Bronchus fibroblast of lung (primary cell): ENCODE measurements around the gene CRHR2. TPM values are rescaled to one million over a fixed set of nuclear protein-coding genes. Genes with fewer than 3 reads are reported as not detected.

Source experiments
- total RNA-seq: library from RNA; depleted of rRNA; stranded (reverse); fragments of >200 nt; gene quantifications from 2 replicates; pipeline ENCODE4 v1.2.3, GENCODE V29; 2015

The CRHR2 gene
- total RNA-seq: not detected in 2 replicates

DNA sequence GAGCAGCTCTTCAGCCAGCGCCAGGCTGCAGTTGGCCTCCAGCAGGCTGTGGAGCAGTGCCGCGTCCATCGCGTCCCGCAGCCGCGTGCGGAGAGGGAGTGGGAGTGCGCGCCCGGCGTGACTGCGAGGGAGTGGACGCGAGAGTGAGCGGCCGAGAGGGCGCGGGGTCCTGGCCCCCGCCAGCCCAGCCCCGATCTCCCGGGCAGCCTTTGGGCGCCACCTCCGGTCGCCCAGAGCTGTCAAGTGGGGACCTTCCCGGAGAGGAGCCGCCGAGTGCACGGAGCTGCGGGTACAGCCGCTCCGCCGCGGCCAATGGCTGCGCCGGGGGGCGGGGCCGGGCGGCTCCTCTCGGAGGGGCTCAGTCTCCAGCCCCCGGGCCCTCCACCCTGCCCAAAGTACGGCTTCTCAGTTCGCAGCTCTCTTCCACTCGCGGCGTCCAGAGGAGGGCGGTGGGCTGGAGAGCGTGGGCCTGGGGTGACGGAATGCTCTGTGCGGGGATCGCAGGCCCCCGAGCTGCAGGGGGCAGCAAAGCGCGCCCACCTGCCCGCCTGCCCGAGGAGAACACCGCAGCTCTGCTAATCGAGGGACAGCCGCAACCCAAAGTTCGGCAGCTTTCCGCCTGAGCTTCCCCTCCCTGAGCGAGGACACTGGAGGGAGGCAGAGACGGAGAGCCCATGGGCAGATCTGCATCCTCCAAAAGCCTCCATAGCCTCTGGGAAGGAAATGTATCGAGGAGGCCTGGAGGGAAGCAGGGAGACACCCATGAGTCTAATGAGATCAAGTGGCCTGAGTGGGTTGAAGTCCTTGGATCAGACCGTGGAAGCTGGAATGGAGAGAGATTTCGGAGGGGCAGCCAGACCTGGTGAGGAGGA is at the start of gene CRHR2:
TSS of gene CRHR2 (minus strand) at position 245 of the 872 bp plus-strand sequence. CDS start at position 69, 176 bp downstream.

Other genes starting within 250 kb of the CRHR2 start
- 6.6 and 7.3 TPM in 2 replicates for gene NOD1, start 203.7 kb downstream of the CRHR2 start, total RNA-seq
- gene GGCT, start 177.6 kb downstream of the CRHR2 start, total RNA-seq: 28.4 and 39.8 TPM in 2 replicates
- 343 and 366 TPM in 2 replicates for gene GARS1, start 87.6 kb downstream of the CRHR2 start, total RNA-seq
- 2.1 and 2.5 TPM in 2 replicates for gene INMT, start 69.7 kb upstream of the CRHR2 start, total RNA-seq
- gene MINDY4, start 89.0 kb upstream of the CRHR2 start, total RNA-seq: 5.1 and 6.7 TPM in 2 replicates
- 0.45 and 0.50 TPM in 2 replicates for gene AQP1, start 229.4 kb upstream of the CRHR2 start, total RNA-seq